NCI-H510A (cell line): ENCODE data around the gene SP2.

Source experiments
- DNase-seq: peaks from one replicate; lab custom pipeline; 2025; lab: John Stamatoyannopoulos, UW

Gene SP2

GRCh38 chr17:47895856-47896671, at the start of gene SP2:
Gene SP2, plus strand, starts transcription at chr17:47896236. Its CDS starts 51 bp downstream, at chr17:47896287.
- DNase-seq, result peak; percentile 100

DNA sequence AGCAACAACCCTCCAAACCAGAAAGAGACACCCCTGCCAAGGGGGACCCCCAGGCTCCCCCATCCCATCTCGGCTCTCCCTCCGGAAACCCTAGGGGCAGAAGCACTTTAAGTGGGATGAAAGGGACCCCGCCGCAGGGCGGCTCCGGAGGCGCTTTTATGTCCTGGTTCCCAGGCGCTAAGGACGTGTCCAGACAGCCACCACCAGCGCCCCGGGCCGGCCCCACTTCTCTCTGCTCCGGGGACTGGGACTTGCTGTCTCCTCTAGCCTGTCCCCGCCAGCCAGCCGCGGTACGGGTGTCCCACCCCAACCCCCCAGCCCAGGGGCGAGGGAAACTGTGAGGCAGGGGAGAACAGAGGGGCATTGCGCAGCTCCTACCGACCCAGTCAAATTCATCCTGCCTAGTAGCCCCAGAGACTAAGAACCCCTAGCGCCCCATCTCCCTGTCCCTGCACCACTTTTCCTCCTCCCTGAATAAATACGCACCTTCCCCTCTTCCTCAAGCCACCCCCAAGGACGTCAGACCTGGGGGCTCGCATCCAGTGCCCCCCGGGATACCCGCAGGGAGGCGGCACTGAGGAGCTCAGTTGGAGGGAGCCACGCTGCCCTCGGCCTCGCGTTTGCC, 49.2 kb upstream of the SP2 start:
- DNase-seq, result no peak

DNA sequence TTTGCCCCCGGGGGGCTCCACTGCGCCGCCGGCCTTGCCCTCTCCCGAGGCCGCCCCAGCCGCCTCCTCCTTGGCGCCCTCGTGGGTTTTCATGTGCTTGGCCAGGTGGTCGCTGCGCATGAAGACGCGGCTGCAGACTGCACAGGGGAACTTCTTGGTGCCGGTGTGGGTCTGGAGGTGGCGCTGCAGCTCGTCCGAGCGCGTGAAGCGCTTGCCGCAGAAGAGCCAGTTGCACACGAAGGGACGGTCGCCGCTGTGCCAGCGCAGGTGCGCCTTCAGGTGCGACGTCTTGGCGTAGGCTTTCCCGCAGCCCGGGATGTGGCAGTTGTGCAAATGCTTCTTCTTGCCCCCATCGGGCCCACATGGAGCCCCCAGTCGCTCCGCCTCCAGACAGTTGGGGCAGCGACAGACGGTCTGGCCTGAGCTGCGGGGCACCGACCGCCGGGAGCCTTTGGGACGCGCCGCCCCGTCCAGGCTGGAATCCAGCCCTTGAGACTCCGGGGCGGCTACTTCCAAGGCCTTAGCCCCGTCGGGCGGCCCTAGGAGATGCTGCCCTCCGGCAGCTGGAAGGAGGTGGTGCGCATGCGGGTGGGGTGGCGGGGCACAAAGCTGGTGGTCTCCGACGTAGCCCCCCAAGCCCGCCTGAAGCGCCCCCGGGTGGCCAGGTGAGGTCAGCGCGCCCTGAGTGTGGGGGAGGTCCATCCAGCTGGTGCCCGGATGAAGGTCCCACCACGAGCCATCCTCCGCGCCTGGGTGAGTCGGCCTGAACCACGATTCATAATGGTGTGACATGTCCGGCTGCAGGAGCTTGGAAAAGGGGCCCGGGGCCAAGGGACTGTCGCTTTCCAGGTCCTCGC, 48.5 kb upstream of the SP2 start:
- DNase-seq, result no peak

DNA sequence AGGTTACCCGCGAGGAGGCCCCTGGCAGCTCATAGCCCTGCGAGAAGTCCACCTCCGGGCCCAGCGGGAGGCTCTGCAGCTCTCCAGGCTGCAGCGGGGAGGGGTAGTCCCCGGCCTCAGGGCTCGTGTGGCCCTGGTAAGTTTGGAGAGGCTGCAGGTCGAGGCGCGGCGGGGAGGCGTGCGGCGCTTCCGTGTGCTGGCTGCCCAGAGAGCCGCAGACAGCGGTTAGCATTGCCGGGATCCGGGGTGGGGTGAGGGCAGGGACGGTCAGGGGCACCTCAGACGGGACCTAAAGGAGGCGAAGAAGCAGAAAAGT, 47.9 kb upstream of the SP2 start:
- DNase-seq, result no peak

DNA sequence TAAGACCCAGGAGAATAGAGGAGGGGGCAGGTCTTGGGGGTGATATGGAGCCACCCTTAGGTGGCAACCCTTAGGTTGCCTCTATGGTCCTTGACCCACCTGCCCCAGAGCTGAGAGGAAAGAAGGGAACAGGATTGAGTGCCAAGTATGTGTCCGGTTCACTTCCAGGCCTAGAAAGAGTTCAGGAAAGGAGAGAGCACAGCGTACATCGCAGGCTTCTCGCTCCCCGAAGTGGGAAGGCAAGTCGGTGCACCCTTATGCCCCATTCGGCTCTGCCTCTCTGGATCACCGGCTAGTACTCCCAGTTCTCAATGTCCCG, 45.7 kb upstream of the SP2 start:
- DNase-seq, result no peak

DNA sequence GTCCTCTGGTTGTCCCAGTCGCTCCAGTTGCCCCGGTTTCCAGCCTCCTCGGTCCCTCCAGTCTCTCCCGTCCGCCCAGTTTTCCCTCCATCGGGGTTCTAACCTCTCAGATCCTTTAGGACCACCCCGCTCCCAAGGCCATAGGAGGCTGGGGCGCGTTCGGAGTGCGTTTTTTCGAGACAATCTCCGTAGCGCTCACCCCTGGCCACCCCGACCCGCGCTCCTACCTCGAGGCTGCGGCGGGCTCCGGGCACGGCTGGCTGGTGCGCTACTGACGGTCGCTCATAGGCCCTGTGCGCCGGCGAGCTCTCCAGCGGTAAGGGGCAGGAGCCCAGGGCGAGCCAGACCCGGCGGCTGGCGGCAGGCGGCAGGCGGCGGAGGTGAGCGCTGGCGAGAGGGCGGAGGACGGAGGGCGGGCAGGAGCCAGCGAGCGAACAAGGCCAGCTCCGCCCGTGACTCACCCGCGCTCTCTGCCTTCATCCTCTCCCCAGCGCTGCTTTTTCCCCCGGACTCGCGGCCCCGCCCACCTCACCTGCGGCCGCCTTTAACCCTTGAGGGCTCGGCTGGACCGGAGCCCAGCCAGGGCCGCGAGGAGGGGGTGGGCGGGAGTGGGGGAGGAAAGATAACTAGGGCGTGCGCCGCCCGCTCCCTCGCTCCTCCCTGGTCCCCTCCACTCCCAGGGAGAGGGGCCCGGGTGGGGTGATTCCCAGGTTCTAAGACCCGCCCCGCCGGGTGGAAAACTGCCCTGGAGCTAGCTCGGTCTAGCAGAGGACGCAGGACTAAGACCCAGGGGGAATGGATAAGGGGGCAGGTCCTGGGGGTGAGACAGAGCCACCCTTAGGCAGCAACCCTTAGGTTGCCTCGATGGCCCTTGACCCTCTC, 45.1 kb upstream of the SP2 start, which contains the start of gene SP6:
Gene SP6 (minus strand): TSS at position 472 of the 882 bp plus-strand sequence. CDS start 2,734 bp downstream, outside the sequence.
- peak; percentile 94 for DNase-seq

- no peak for DNase-seq
Measured at GRCh38 chr17:47851764-47852112, 44.3 kb upstream of the SP2 start.

DNA sequence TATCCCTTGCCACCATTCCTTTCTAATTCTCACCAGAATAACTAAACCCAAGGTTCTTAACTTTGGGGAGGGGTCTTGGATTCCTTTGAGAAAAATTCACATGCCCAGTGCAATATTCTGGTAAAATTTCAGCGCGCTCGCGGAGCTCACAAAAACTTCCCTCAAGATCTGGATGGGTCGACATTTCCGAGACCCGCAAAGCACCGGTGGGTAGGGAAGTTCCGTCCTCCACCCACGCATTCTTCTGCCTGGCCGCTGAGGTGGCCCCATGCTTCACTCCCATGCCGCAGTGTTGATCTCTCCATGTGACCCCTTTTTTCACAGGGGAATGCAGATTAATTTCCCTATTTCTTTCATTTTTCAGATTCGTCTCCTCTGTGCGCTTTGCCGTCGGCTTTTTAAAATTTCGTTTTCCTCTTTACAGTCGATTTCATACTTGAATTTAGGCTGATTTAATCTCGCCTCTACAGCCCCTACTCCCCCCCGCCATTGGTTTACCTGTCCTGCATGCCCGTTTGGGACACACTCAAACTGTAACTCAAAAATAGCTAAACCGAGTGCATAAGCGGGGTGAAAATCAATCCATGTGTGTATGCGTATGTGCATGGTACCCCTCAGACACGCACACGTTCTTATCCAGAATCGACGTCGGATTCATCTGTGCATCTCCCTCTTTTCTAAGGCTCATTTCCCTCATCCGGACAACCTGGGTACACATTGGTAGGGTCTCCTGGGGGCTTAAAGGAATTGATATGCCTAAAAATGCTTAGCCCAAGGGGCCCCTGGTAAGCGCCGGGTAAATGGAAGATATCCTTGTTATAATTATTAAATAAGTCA, 43.7 kb upstream of the SP2 start:
- DNase-seq, result no peak

DNA sequence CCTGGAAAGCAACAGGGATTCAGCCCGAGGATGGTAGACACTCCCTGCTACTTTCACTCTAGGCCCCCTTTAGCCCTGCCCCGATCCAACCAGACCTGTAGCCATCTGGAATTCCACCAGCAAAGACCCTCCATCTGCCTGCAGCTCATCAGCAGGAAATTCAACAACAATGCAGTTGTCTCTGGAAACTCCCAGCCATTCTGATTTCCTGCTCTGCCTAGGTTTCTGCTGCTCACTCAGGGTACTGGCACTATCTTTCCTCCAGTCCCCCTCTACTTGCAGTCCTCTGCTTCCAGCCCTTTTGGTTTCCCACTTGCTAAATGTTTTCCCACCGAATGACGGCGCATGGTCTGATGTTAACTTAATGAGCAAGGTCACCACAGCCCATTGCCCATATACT, 42.4 kb upstream of the SP2 start:
- DNase-seq, result no peak

GRCh38 chr17:47855737-47856136, 40.3 kb upstream of the SP2 start:
- DNase-seq, result no peak

DNA sequence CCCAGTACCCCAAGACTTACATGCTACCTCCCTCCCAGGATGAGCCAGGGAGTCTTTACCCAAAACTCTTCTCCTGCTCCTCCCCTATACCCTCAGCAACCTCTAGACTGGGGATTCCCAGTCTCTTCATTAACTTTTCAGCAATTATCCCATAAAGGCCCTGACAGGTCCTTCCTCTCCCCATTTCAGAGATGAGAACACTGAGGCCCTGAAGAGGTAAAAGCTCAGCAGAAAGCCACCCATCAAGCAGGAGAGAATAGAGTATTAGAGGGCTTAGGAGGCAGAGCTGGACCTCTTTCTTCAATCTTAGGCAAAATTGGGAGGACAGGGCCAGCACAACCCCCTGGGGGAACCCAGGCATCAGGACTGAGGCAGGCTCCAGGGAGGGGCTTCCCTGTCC, 39.2 kb upstream of the SP2 start:
- DNase-seq, result no peak

GRCh38 chr17:47857551-47858455, 38.2 kb upstream of the SP2 start:
- no peak for DNase-seq

GRCh38 chr17:47860386-47860785, 35.6 kb upstream of the SP2 start:
- no peak for DNase-seq

DNA sequence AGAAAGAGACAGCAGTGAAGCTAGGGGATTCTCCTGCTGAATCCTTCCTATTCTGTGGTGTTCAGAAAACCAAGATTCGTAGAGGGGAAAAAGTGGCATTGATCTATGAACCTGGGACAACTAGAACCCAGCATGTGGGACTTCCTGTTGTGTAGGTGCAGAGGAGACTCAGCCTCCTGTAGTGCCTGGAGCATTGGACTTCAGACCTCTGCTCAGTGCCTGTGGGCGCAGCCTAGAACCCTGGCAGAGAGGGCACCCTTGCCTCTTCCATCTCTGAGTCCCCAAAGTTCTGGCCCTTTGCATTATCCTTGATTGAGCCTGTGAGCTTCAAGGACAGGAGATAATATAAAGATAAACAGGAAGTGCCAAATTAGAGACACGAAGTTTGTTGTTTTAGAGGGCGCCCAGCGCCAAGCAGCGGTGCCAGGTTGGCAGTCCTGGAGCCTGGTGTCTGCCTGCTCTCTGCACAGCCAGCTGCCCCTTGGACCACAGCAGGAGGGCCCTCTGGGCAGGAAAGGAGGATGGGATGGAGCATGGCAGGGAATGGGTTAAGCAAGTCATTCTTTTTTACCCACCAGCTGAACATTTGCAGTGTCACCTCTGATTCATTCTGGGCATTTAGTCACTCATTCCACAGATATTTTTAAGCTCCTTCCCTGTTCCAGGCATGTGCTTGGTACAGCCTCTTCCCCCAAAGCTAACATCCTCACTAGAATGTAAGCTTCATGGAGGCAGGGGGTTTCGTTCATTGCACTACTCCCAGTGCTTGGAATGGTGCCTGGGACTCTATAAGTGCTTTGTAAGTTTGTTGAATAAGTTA, 33.2 kb upstream of the SP2 start:
- DNase-seq, result no peak

- no peak for DNase-seq
Measured at GRCh38 chr17:47864791-47865216, 31.2 kb upstream of the SP2 start.

GRCh38 chr17:47866941-47867340, 29.1 kb upstream of the SP2 start:
- no peak for DNase-seq

DNA sequence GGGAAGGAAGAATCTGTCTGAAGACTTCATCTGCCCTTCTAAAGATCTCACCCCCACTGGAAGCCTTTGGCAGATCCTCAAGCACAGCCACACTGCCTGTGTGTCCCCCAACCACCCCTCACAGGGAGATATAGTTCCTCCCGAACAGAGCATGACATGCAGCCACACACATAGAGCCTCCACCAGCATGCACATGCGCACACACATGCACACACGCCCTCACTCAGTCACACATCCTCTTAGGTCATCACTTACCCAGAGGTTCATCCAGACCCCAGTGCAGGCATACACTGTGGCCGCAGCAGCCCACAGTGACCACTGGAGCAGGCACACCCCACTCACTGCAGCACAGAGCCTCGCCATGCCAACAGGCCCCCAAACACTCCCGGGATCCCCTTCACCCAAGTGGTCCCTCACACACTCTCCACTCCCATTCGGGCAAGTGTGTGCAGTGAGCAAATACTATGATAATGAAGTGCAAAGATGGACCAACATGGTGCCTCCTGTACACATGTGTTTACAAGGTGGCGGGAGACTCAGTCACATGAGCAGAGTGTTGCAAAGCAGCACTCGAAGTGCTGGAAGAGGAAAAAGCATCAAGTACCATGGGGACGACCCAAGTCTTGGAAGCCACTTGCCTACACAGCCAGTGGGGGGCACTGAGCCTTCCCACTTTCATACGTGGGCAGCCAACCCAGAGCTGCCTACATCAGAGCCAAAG, 28.1 kb upstream of the SP2 start:
- no peak for DNase-seq

GRCh38 chr17:47869114-47869513, 26.9 kb upstream of the SP2 start:
- DNase-seq, result no peak
